Peyer's patch (tissue), 4 donors: ENCODE measurements around the gene GTF2H4. TPM values are rescaled to one million over a fixed set of nuclear protein-coding genes. Genes with fewer than 3 reads are reported as not detected.

ENCODE experiments used
- DNase-seq, 3 donors: peaks; one replicate each; pipeline ENCODE4 v3.0.0-alpha.2; 2017 to 2019
- H3K27ac ChIP-seq, 4 donors: fragments of 200-600 bp; sonication (generic); one replicate each; pipeline ENCODE4 v1.5.1; 2016 to 2019
- H3K27me3 ChIP-seq, 2 donors: fragments of 200-600 bp; sonication (generic); one replicate each; pipeline ENCODE4 v1.5.1; 2019
- H3K36me3 ChIP-seq, 3 donors: fragments of 200-600 bp; sonication (generic); one replicate each; pipeline ENCODE4 v1.5.1; 2016 to 2019
- H3K4me1 ChIP-seq, 4 donors: fragments of 200-600 bp; sonication (generic); one replicate each; pipeline ENCODE4 v1.5.1; 2016 to 2019
- H3K4me3 ChIP-seq, 4 donors: fragments of 200-600 bp; sonication (generic); 1 replicate in 3 of 4; 2 replicates in 1 of 4; pipeline ENCODE4 v1.5.1; 2016 to 2019; ENCODE audit warnings: mild to moderate bottlenecking in 1 of 4
- H3K9me3 ChIP-seq, 4 donors: fragments of 200-600 bp; sonication (generic); one replicate each; pipeline ENCODE4 v1.5.1; 2016 to 2019; ENCODE audit warnings: mild to moderate bottlenecking in 1 of 4
- POLR2A ChIP-seq, 2 donors: fragments of 450-650 bp; IDR thresholded peaks; one replicate each; pipeline ENCODE4 v1.5.1; 2017; ENCODE audit warnings: antibody characterized with exemption in 2 of 2, mild to moderate bottlenecking in 2 of 2, moderate library complexity in 2 of 2
- total RNA-seq, 4 donors: library from RNA; depleted of rRNA; stranded (reverse); fragments of >200 nt; gene quantifications; one replicate each; pipeline ENCODE4 v1.1.0, GENCODE V29; 2016
- TF ChIP-seq, protein P1 (sequence below), 6 experiments: fragments of 450-650 bp in 4 of 6; fragments of 200-600 bp in 2 of 6; sonication (generic) in 1 of 6; IDR thresholded peaks; one replicate each; pipeline ENCODE4 v1.5.1; 2017 to 2019; ENCODE audit warnings: antibody characterized with exemption in 6 of 6, mild to moderate bottlenecking in 3 of 6, moderate library complexity in 1 of 6

GTF2H4 gene
- total RNA-seq, 4 donors from 2014 or later = 10.7 to 21.3 (median 17.0) TPM

DNA sequence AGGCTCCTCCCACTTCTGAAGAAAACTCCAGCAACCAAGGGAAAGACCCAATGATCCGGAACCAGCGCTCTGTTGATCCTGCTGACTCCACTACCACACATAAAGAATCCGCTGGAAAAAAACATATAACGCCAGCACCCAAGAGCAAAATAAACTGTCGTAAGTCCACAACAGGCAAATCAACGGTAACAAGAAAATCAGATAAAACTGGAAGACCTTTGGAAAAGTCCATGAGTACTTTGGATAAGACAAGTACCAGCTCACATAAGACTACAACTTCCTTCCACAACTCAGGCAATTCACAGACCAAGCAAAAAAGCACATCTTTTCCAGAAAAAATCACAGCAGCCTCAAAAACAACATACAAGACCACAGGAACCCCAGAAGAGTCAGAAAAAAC is 40.8 kb downstream of the GTF2H4 start:
- Histone ChIP-seq H3K4me1 (no peaks in the 10 kb centered on the region), H3K4me3 (no peak overlapping the region), H3K9me3 (no peaks in the 10 kb centered on the region), H3K27me3 (no peaks in the 10 kb centered on the region), H3K27ac (no peak overlapping the region), H3K36me3 (no peaks in the 10 kb centered on the region)
- TF ChIP-seq, protein P1, sequence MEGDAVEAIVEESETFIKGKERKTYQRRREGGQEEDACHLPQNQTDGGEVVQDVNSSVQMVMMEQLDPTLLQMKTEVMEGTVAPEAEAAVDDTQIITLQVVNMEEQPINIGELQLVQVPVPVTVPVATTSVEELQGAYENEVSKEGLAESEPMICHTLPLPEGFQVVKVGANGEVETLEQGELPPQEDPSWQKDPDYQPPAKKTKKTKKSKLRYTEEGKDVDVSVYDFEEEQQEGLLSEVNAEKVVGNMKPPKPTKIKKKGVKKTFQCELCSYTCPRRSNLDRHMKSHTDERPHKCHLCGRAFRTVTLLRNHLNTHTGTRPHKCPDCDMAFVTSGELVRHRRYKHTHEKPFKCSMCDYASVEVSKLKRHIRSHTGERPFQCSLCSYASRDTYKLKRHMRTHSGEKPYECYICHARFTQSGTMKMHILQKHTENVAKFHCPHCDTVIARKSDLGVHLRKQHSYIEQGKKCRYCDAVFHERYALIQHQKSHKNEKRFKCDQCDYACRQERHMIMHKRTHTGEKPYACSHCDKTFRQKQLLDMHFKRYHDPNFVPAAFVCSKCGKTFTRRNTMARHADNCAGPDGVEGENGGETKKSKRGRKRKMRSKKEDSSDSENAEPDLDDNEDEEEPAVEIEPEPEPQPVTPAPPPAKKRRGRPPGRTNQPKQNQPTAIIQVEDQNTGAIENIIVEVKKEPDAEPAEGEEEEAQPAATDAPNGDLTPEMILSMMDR (IDR thresholded peaks at IDR 0.05) = no peak
- TF ChIP-seq POLR2A (IDR thresholded peaks at IDR 0.05) = no peak
- no peak for DNase-seq

DNA sequence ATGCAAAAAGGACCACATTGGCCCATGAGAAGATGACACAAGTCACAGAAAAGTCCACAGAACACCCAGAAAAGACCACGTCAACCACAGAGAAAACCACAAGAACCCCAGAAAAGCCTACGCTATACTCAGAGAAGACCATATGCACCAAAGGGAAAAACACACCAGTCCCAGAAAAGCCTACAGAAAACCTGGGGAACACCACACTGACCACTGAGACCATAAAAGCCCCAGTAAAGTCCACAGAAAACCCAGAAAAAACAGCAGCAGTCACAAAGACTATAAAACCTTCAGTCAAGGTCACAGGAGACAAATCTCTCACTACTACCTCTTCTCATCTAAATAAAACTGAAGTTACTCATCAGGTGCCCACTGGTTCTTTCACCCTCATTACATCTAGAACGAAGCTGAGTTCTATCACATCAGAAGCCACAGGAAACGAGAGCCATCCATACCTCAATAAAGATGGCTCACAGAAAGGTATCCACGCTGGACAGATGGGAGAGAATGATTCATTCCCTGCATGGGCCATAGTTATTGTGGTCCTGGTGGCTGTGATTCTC is 44.0 kb downstream of the GTF2H4 start:
- no peaks in the 10 kb centered on the region for H3K27me3 ChIP-seq
- H3K4me1 ChIP-seq = peaks cover 0 to 15% (median 3%) of the 10 kb centered on the region in 4 donors
- no peak for DNase-seq
- TF ChIP-seq, protein P1 (IDR thresholded peaks at IDR 0.05) = no peak
- no peak for TF ChIP-seq POLR2A (IDR thresholded peaks at IDR 0.05)
- H3K9me3 ChIP-seq = no peaks in the 10 kb centered on the region
- H3K36me3 ChIP-seq = no peaks in the 10 kb centered on the region
- H3K27ac ChIP-seq = no peak overlapping the region
- no peak overlapping the region for H3K4me3 ChIP-seq

DNA sequence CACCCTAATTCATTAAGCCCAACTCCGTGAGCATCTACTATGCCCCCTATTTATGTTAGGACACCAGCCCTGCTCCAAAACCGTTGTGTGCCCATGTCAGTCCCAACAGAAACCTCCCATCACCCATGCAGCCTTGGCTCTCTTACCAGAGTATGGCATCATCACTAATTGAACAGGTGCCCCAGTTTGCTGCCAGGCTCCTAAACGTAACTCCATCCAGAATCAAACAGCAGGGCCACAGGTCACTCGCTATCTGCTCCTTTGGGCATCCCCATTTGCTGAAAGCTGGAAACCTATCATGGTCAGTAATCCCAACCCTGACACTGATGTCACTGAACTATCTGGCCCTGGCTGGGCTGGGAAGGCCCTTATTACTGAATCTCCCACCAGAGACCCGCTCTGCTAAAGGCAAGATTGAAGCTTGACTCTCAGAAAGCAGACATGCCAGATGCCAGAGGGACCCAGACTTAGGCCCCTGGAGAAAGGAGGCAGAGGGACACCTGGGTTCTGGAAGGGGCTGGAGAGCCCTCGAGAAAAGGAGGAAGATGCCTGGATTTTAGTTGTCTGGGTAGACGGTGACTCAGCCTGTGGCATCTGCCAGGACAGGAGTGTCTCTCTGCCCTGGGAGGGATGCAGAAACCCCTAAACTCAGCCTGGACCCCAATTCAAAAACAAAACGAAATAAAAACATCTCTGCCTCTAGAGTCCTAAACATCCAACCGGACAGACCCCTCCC is 46.8 kb downstream of the GTF2H4 start:
- H3K27me3 ChIP-seq = no peaks in the 10 kb centered on the region
- no peak for TF ChIP-seq POLR2A (IDR thresholded peaks at IDR 0.05)
- TF ChIP-seq, protein P1 (IDR thresholded peaks at IDR 0.05) = no peak

DNA sequence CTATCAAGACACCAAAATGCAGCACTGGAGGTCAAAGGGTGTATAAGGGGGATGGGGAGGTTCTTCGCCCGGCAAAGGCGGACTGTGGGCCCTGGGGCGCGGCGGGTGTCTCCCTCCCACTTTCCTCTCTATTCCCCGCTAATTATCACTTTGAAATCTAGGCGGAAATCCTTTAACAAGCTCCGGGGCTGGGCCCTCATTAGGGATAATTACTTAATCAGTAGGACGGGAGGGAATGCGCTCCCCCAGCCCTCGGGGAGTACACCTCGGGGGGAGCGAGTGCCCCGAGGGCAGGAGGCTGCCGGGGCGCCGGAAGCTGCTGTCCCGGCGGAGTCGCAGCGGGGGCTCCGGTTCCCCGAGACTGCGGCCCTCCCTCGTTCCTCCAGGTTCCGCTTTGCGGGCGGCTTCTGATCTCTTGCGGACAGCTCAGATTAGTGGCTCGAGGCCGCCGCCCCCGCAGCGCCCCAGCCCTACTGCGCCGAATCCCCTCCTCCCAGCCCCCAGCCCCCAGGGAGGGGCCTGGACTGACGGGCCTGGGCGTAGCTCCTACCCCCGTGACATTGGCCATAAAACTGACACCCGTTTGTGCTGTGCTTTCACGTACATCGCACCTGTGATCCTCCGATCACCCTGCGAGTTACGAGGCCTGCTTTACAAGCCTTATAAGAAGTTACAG is 47.5 kb downstream of the GTF2H4 start:
- DNase-seq = peak; percentile 63 to 85 (median 73)
- Histone ChIP-seq H3K36me3 (no peaks in the 10 kb centered on the region), H3K27me3 (no peaks in the 10 kb centered on the region), H3K4me1 (peaks cover 0 to 15% (median 3%) of the 10 kb centered on the region in 4 donors), H3K27ac (peak overlapping the region in 2 of 4 donors; percentile 0 to 59), H3K4me3 (peak overlapping the region; percentile 32 to 49 (median 46)), H3K9me3 (no peaks in the 10 kb centered on the region)
- TF ChIP-seq, protein P1 (IDR thresholded peaks at IDR 0.05) = no peak
- TF ChIP-seq POLR2A (IDR thresholded peaks at IDR 0.05) = no peak

More for the DNA sequence above, 46.8 kb downstream of the GTF2H4 start:
- Histone ChIP-seq H3K9me3 (no peaks in the 10 kb centered on the region), H3K27ac (peak overlapping the region in 1 of 4 donors; percentile 59), H3K4me1 (peaks cover 0 to 15% (median 3%) of the 10 kb centered on the region in 4 donors), H3K4me3 (peak overlapping the region; percentile 32 to 49 (median 46)), H3K36me3 (no peaks in the 10 kb centered on the region)
- no peak for DNase-seq

DNA sequence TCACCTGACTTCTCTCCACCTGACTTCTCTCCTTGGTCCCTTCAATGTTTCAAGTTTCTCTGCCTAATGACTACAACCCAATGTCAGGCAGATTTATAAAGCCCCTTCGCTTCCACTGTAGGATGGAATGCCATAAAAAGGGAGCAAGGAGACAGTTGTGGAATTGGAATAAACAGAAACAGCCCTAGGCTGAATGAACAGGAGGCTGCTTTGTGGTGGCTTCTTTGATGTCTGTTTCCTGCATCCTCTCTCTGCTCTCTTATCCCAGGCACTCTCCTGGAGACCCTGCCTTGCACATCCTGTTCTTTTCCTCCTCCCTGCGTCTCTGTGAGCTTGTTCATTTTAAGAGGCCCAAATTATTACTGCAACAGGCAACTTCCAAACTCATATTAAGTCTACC is 49.7 kb downstream of the GTF2H4 start:
- no peak overlapping the region for H3K4me3 ChIP-seq
- no peak overlapping the region for H3K27ac ChIP-seq
- no peaks in the 10 kb centered on the region for H3K36me3 ChIP-seq
- H3K9me3 ChIP-seq = no peaks in the 10 kb centered on the region
- DNase-seq = no peak
- H3K27me3 ChIP-seq = no peaks in the 10 kb centered on the region
- peaks cover 0 to 15% (median 3%) of the 10 kb centered on the region in 4 donors for H3K4me1 ChIP-seq
- TF ChIP-seq POLR2A (IDR thresholded peaks at IDR 0.05) = no peak
- TF ChIP-seq, protein P1 (IDR thresholded peaks at IDR 0.05) = no peak
